ENCODE data around the gene GPR146. TPM values are rescaled to one million over a fixed set of nuclear protein-coding genes. Genes with fewer than 3 reads are reported as not detected.
A peak's percentile ranks its signal among the peaks of the same experiment; 100 is the strongest.

GPR146 gene
- total RNA-seq, 2 experiments from 2014 or later: 2.1 to 4.1 TPM

DNA sequence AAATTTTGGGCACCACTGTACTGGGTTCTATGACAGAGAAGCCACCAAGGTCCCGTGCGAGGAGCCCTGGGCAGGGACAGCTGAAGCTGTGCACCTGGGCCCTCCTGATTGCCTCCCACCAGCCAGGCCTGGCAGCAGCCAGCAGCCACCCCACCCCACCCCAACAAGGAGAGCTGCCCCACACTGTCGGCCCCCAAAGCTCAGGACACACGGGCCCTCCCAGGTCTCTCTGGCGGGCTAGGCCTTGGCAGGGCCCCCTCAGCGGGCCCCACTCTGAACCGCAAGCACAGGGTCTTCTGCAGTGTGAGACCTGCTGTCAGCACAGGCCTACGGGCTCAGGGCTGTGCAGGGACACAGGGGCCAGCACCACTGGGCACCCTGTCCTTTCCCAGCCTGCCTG lies 5.5 kb downstream of the GPR146 start:
- H3K27ac Mint-ChIP-seq: no peak overlapping the region
- no peaks in the 10 kb centered on the region for H3K36me3 Mint-ChIP-seq
- no peaks in the 10 kb centered on the region for H3K27me3 Mint-ChIP-seq
- no peak for ATAC-seq (ENCODE audit: low read depth)
- DNase-seq: no peak
- peaks cover 40% of the 10 kb centered on the region for H3K4me1 Mint-ChIP-seq
- no peaks in the 10 kb centered on the region for H3K9me3 Mint-ChIP-seq
- no peak overlapping the region for H3K4me3 Mint-ChIP-seq
- POLR2A ChIA-PET: interaction anchor here (0.8 kb wide), 1 partner anchor 22 kb away, joined by 3 read pairs; no protein-coding TSS in a partner anchor

DNA sequence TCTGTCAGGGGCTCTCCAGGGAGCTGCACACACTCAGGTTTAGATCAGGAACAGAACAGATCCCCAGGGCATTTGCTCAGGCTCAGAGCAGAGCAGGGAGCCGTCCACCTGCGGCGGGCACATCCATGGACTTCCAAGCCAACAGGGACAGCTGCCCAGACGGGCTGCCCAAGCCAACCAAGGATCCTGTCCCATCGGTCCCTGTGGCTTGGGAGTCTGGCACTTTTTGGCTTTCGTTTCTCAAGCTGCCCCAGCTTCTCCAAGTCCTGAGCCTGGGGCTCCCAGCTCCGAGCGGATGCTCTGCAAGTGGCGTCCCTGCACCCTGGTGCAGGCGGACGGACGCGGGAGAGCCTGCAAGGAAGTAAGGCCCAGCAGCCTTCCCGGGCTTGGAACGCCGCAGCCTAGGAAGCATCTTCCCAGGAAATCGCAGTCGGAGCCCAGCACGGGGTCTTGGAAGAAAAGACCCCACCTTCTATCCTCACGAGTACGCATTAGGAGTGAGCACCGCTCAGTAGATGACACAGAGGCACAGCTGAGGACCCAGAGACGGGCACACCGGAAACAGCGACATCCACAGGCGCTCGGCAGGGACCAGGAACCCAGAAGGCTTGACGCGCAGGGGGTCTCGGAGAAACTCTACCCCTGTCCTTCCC lies 6.0 kb downstream of the GPR146 start:
- POLR2A ChIA-PET: interaction anchor here (0.8 kb wide), 1 partner anchor 23 kb away, joined by 3 read pairs; no protein-coding TSS in a partner anchor
- H3K36me3 Mint-ChIP-seq: no peaks in the 10 kb centered on the region
- DNase-seq (no peak), ATAC-seq (ENCODE audit: low read depth) (no peak)
- no peaks in the 10 kb centered on the region for H3K9me3 Mint-ChIP-seq
- H3K27me3 Mint-ChIP-seq: no peaks in the 10 kb centered on the region
- H3K4me1 Mint-ChIP-seq: peaks cover 37% of the 10 kb centered on the region
- no peak overlapping the region for H3K27ac Mint-ChIP-seq
- H3K4me3 Mint-ChIP-seq: no peak overlapping the region

DNA sequence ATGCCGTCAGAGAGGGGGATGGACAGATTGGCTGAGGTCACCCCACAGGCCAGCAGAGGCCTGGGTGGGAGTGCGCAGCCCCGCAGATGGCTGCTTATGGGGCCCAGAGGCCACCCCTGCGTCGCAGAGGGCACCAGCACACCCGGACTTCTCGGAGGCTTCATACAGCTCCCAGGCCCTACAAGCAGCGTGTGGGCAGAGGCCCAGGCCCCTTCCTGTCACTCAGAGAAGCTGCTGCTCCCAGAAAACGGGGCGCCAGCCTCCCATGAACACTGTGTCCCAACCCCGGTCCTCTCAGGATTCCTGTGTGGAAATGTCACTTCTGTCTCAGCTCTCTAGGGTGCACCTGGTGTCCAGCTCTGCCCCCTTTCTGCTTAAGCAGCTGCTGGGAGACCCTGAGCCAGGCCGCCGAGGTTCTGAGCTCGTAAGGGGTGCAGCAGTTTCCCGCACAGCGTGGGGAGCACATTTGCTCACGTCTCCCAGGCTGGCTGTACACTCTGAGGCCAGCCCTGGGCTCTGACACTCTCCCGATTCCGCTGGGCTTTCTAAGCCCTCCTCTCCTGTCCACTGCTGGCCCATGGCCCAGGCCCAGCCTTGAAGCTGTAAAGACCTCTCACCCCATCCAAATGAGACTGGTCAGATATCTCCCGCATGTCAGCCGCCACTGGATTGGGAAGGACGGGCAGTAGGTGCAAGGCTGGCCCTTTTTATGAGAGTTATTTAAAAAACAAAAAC lies 6.8 kb downstream of the GPR146 start:
- no peak overlapping the region for H3K4me3 Mint-ChIP-seq
- POLR2A ChIA-PET: interaction anchor here (0.7 kb wide), 1 partner anchor 76 kb away, joined by 3 read pairs; the partner anchor contains the start of gene COX19
- no peaks in the 10 kb centered on the region for H3K36me3 Mint-ChIP-seq
- ATAC-seq (ENCODE audit: low read depth) (no peak), DNase-seq (no peak)
- no peaks in the 10 kb centered on the region for H3K9me3 Mint-ChIP-seq
- H3K27ac Mint-ChIP-seq: no peak overlapping the region
- H3K27me3 Mint-ChIP-seq: no peaks in the 10 kb centered on the region
- peaks cover 32% of the 10 kb centered on the region for H3K4me1 Mint-ChIP-seq

- no peaks in the 10 kb centered on the region for H3K36me3 Mint-ChIP-seq
- DNase-seq (no peak), ATAC-seq (ENCODE audit: low read depth) (no peak)
- H3K4me1 Mint-ChIP-seq: peaks cover 22% of the 10 kb centered on the region
- no peak overlapping the region for H3K27ac Mint-ChIP-seq
- H3K27me3 Mint-ChIP-seq: no peaks in the 10 kb centered on the region
- POLR2A ChIA-PET: interaction anchor here (0.7 kb wide), 1 partner anchor 77 kb away, joined by 3 read pairs; the partner anchor contains the start of gene COX19
- no peak overlapping the region for H3K4me3 Mint-ChIP-seq
- no peaks in the 10 kb centered on the region for H3K9me3 Mint-ChIP-seq
Observed at GRCh38 chr7:1052031-1052818, 7.9 kb downstream of the GPR146 start.

DNA sequence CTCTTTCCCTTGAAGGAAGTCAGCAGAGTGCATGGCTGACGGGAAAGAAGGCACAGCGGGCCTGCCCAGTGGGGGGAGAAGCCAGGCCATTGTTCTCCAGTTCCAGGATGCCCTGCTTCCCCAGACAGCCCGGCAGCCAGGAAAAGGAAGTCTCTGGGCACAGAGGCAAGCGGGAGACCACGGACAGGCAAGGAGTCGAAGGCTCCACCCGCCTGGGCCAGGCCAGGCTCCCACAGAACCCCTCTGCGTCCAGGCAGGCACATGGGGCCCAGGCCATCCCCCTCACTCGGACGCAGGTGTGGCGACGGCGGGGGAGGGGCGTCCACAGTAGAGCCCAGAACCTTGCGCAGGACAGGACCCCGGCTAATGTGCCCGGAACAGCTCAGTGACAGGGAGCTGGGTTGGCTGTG lies 8.7 kb downstream of the GPR146 start:
- H3K36me3 Mint-ChIP-seq: no peaks in the 10 kb centered on the region
- peaks cover 17% of the 10 kb centered on the region for H3K4me1 Mint-ChIP-seq
- POLR2A ChIA-PET: no interaction called here
- no peak for ATAC-seq (ENCODE audit: low read depth)
- no peaks in the 10 kb centered on the region for H3K27me3 Mint-ChIP-seq
- H3K27ac Mint-ChIP-seq: no peak overlapping the region
- no peak for DNase-seq
- no peak overlapping the region for H3K4me3 Mint-ChIP-seq
- no peaks in the 10 kb centered on the region for H3K9me3 Mint-ChIP-seq

- ATAC-seq (ENCODE audit: low read depth) (no peak), DNase-seq (no peak)
- POLR2A ChIA-PET: no interaction called here
- H3K9me3 Mint-ChIP-seq: no peaks in the 10 kb centered on the region
- H3K27ac Mint-ChIP-seq: no peak overlapping the region
- H3K27me3 Mint-ChIP-seq: no peaks in the 10 kb centered on the region
- H3K4me3 Mint-ChIP-seq: no peak overlapping the region
- peaks cover 8% of the 10 kb centered on the region for H3K4me1 Mint-ChIP-seq
- H3K36me3 Mint-ChIP-seq: no peaks in the 10 kb centered on the region
Observed at GRCh38 chr7:1053816-1054370, 9.5 kb downstream of the GPR146 start.

GRCh38 chr7:1054438-1054837 lies 10.1 kb downstream of the GPR146 start:
- Mint-ChIP-seq H3K4me1 (peaks cover 3% of the 10 kb centered on the region), H3K27me3 (no peaks in the 10 kb centered on the region), H3K36me3 (no peaks in the 10 kb centered on the region), H3K9me3 (no peaks in the 10 kb centered on the region), H3K4me3 (no peak overlapping the region), H3K27ac (no peak overlapping the region)
- POLR2A ChIA-PET: no interaction called here
- no peak for ATAC-seq (ENCODE audit: low read depth)
- no peak for DNase-seq

GRCh38 chr7:1054861-1055450 lies 10.6 kb downstream of the GPR146 start:
- DNase-seq (peak; percentile 62), ATAC-seq (ENCODE audit: low read depth) (peak; percentile 70)
- Mint-ChIP-seq H3K4me1 (peaks cover 3% of the 10 kb centered on the region), H3K4me3 (peak overlapping the region; percentile 48), H3K36me3 (no peaks in the 10 kb centered on the region), H3K27me3 (no peaks in the 10 kb centered on the region), H3K27ac (peak overlapping the region; percentile 51), H3K9me3 (no peaks in the 10 kb centered on the region)
- POLR2A ChIA-PET: no interaction called here

- Mint-ChIP-seq H3K4me1 (peaks cover 3% of the 10 kb centered on the region), H3K27me3 (no peaks in the 10 kb centered on the region), H3K4me3 (peak overlapping the region; percentile 48), H3K9me3 (no peaks in the 10 kb centered on the region), H3K27ac (peak overlapping the region; percentile 51), H3K36me3 (no peaks in the 10 kb centered on the region)
- POLR2A ChIA-PET: interaction anchor here (1.0 kb wide), 1 partner anchor 80 kb away, joined by 3 read pairs; the partner anchor contains the start of gene COX19
- DNase-seq: no peak
- ATAC-seq (ENCODE audit: low read depth): peak; percentile 4
Observed at GRCh38 chr7:1055491-1055955, 11.2 kb downstream of the GPR146 start.

DNA sequence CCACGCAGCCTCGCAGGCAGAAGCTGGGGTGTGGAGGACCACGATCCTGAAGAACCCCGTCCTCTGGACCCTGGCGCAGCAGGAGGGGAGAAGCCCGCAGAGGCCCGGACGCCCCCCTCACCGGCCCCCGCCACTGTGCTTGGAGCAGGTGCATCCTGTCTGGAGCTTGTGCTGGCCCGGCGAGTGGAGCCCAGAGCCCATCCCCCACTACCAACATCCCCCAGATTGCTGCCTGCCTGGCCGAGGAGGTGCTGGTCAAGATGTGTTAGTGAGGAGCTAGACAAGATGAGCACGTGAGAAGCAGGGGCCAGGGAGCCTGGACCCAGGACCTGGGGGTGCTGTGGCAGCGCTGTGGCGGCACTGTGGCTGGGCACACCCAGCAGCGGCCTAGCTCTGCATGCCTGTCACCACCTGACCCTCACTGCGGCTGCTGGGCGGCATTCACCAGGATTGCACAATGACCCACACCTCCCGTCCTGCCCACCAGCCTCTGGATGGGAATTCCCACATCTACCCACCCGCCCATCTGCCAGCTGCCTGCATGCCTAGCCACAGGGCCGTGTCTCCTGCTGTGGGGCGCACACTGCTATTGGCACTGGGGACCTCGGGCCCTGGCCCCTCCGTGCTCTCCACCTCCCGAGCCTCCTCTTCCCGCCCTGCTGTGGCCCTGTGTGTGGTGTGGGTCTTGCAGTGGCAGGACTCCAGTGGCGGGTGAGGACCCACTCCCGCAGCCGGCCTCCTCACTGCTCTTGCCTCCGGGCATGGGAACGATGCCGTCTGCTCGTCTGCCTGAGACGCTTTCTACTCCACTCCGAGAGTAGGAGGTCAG lies 11.8 kb downstream of the GPR146 start:
- Mint-ChIP-seq H3K9me3 (no peaks in the 10 kb centered on the region), H3K27ac (no peak overlapping the region), H3K27me3 (no peaks in the 10 kb centered on the region), H3K4me1 (peaks cover 3% of the 10 kb centered on the region), H3K4me3 (no peak overlapping the region), H3K36me3 (no peaks in the 10 kb centered on the region)
- DNase-seq (no peak), ATAC-seq (ENCODE audit: low read depth) (no peak)
- POLR2A ChIA-PET: interaction anchor here (1.0 kb wide), 1 partner anchor 81 kb away, joined by 3 read pairs; the partner anchor contains the start of gene COX19

DNA sequence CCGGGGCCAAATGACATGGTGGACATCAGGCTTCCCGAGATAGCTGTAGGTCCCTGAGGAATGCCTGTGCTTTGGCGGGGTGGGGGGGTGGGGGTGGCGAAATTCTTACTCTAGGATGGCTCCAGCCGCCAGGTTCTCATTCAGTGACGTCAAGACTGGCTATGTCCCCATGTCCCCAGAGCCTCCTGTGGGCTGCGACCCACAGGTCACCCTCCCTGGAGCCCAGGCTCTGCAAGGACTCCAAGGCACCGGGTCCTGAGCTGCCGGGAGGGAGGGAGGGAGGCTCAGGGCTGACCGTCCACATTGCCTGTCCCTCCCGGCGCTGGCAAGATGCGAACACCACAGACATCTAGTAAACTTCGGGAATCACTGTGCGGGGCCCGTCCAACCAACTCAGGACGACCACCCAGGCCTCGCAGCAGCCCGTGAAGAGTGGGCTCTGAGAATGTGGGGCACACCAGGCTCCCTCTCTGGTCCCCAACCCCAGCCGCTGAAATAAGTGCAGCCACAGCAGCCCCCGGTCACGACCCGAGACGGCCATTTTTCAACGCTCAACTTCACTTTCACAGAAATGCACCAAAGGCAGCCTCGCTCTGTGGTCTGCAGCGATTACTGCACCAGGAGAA lies 12.6 kb downstream of the GPR146 start:
- Mint-ChIP-seq H3K4me1 (peaks cover 3% of the 10 kb centered on the region), H3K27me3 (no peaks in the 10 kb centered on the region), H3K36me3 (no peaks in the 10 kb centered on the region), H3K4me3 (no peak overlapping the region), H3K9me3 (no peaks in the 10 kb centered on the region), H3K27ac (no peak overlapping the region)
- ATAC-seq (ENCODE audit: low read depth) (no peak), DNase-seq (no peak)
- POLR2A ChIA-PET: interaction anchor here (0.5 kb wide), 1 partner anchor 245 kb away, joined by 4 read pairs; no protein-coding TSS in a partner anchor
